Skeletal muscle cell (primary cell): ENCODE measurements around the gene TRIM50.
"Not testable (repeated sequence)": the region's sequence is repeated elsewhere in the genome, so short reads cannot be mapped to it uniquely, and the experiment has no call there.

Source experiments
- DNase-seq: peaks from one replicate; pipeline ENCODE4 v3.0.0-alpha.2; 2010; ENCODE audit warnings: low read depth
- H3K4me3 ChIP-seq: 2 replicates; pipeline ENCODE4 v1.5.1; 2011; ENCODE audit warnings: low read depth, mild to moderate bottlenecking, control low read depth, low read length, moderate library complexity

TRIM50 gene

GRCh38 chr7:73327922-73328321 is at the start of gene TRIM50, which contains the start of gene FKBP6:
Gene TRIM50 (minus strand): TSS chr7:73328082. CDS start chr7:73324787, 3,295 bp downstream.
Gene FKBP6 (plus strand): TSS chr7:73328161. CDS start chr7:73328429, 268 bp downstream.
- DNase-seq, H3K4me3 ChIP-seq: not testable (repeated sequence)

- no peak overlapping the region for H3K4me3 ChIP-seq
- DNase-seq, result no peak
These were observed 49.0 kb upstream of the TRIM50 start for GRCh38 chr7:73376671-73377412.

GRCh38 chr7:73376262-73376661 is 48.4 kb upstream of the TRIM50 start:
- H3K4me3 ChIP-seq, DNase-seq: not testable (repeated sequence)

DNA sequence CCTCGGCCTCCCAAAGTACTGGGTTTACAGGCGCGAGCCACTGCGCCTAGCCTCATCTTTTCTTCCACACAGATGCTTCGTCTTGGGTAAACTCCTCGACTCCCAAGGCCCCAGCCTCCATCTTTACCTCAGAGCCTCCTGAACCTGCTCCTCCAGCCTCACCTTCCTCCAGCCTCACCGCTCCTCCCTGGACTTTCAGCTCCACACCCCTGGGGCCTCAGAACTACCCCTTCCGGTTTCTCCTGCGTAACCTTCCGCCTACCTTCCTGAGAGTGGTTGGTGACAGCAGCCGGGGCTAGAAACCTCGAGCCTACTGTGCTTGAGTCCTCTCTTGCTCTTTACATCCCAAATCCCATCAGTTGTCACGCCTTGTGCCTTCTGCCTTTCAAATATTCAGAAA is 45.9 kb upstream of the TRIM50 start:
- DNase-seq, result no peak
- no peak overlapping the region for H3K4me3 ChIP-seq

- no peak overlapping the region for H3K4me3 ChIP-seq
- no peak for DNase-seq
These were observed 41.7 kb upstream of the TRIM50 start for GRCh38 chr7:73369622-73370021.

DNA sequence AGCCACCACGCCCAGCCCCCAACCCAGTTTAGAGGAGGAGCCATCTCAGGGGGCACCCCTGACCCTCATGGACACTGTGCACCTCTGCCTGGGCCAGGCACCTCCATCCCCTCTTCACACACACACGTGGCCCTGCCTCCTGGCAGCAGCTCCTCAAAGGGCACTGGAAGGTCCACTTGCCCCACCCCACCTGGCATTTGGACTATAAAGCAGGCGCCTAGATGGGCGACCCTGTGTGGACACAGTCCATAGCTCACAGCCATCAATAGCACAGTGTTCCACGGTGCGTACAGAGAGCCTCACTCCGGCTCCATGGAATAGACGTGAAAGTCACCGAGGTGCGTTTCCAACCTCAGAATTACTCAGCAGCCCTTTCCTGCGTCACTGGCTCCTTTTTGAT is 41.1 kb upstream of the TRIM50 start:
- DNase-seq, result no peak
- no peak overlapping the region for H3K4me3 ChIP-seq

- H3K4me3 ChIP-seq, result no peak overlapping the region
- no peak for DNase-seq
These were observed 39.1 kb upstream of the TRIM50 start for GRCh38 chr7:73366990-73367389.

GRCh38 chr7:73366127-73366526 is 38.2 kb upstream of the TRIM50 start:
- no peak for DNase-seq
- H3K4me3 ChIP-seq, result no peak overlapping the region

- no peak for DNase-seq
- no peak overlapping the region for H3K4me3 ChIP-seq
These were observed 36.3 kb upstream of the TRIM50 start for GRCh38 chr7:73364006-73364728.

GRCh38 chr7:73363225-73364005 is 35.5 kb upstream of the TRIM50 start:
- no peak for DNase-seq
- no peak overlapping the region for H3K4me3 ChIP-seq

DNA sequence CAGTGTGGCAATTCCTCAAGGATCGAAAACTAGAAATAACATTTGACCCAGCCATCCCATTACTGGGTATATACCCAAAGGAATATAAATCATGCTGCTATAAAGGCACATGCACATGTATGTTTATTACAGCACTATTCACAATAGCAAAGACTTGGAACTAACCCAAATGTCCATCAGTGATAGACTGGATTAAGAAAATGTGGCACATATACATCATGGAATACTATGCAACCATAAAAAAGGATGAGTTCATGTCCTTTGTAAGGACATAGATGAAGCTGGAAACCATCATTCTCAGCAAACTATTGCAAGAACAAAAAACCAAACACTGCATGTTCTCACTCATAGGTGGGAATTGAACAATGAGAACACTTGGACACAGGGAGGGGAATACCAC is 32.7 kb upstream of the TRIM50 start:
- DNase-seq, H3K4me3 ChIP-seq: not testable (repeated sequence)

DNA sequence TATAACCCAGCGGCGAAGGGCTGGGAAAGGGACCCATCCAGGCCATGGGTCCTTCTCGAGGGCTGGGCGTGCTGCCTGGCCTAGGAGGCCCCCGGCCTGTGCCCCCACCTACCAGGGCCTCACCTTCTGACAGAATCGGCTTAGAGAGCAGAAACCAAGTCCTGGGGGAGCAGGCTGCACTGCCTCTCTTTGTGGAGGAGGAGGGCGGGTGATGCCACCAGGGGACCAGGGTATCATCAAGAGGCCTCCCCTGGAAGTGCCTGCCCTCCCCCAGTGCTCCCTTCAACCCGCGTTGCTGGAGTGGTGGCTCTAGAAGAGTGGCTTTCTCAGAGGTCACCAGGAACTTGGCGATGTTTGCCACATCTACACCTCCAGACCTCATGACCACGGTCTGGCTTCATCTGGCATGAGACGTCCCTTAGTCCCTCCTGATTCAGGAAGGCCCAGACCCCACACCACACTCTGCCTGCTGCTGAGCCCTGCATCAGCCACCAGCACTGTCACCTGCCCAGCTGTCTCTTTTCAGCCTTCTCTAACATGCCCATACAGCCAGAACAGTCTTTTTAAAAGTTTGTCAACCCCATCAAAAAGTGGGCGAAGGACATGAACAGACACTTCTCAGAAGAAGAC is 32.0 kb upstream of the TRIM50 start:
- DNase-seq, result no peak
- H3K4me3 ChIP-seq, result no peak overlapping the region

GRCh38 chr7:73359306-73359705 is 31.4 kb upstream of the TRIM50 start:
- no peak overlapping the region for H3K4me3 ChIP-seq
- no peak for DNase-seq

DNA sequence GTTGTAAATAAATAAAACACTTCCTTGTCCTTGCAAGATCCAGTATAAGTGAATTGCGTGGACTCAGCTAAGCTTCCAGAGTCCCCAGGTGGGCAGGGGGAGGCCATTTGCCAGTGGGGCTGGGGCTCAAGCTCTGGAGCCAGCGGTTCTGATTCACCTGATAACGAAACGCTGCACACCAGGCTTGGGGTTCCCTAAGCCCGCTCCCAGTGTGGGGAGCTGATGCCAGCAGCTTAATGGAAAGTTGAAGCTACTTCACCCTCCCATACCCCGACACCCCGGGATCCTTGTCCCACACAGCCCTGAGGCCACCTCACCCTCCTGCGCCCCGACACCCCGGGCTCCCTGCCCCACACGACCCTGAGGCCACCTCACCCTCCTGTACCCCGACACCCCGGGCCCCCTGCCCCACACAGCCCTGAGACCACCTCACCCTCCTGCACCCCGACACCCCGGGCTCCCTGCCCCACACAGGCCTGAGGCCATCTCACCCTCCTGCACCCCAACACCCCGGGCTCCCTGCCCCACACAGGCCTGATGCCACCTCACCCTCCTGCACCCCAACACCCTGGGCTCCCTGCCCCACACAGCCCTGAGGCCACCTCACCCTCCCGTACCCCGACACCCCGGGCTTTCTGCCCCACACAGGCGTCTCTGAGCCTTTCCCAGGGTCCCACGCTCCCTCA is 30.9 kb upstream of the TRIM50 start:
- H3K4me3 ChIP-seq, result no peak overlapping the region
- no peak for DNase-seq

- no peak for DNase-seq
- no peak overlapping the region for H3K4me3 ChIP-seq
These were observed 28.3 kb upstream of the TRIM50 start for GRCh38 chr7:73356159-73356558.

DNA sequence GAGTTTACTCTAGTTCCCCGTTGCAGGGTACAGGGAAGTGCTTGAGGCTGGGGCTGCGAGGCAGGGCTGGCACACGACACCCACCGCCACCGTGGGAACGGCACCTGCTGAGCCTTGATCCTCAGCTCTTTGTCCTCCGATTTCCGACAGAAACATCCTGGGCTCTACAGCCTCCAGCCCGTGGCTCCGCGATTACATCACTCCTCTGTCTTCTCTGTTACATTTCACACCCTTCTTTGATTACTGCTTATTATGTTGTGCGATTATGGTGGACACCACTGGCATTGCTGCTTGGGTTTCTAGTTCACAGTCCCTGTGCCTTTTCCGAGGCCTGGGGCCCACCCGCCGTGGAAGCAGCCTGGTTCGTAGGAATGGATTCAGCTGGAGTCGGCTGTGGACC is 26.9 kb upstream of the TRIM50 start:
- H3K4me3 ChIP-seq, result no peak overlapping the region
- DNase-seq, result no peak

- H3K4me3 ChIP-seq, result no peak overlapping the region
- DNase-seq, result no peak
These were observed 26.3 kb upstream of the TRIM50 start for GRCh38 chr7:73354196-73354595.

- no peak for DNase-seq
- no peak overlapping the region for H3K4me3 ChIP-seq
These were observed 25.4 kb upstream of the TRIM50 start for GRCh38 chr7:73353243-73353642.

DNA sequence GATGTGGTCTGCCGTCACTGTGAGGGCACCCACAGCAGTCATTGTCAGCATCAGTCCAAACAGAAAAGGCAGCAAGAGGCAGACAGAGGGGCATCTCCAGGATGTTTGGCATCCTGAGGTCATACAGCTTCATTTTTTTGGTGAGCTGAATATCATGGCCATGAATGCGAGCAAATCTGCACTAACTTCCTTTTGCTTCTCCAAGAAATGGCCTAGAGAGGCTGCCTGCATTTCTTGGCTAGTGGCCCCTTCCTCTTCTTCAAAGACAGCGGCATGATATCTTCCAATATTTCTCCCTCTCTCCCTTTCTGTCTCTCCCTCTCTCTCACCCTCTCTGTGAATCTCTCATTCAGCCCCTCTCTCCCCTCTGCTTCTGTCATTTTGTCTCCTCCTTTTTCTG is 24.9 kb upstream of the TRIM50 start:
- no peak overlapping the region for H3K4me3 ChIP-seq
- no peak for DNase-seq
